Gastrocnemius medialis (tissue), 4 donors: ENCODE measurements around the gene C14orf180.

ENCODE experiments used
- CTCF ChIP-seq, 5 experiments: fragments of 450-650 bp in 3 of 5; fragments of 200-600 bp in 2 of 5; sonication (generic) in 2 of 5; IDR thresholded peaks in 4 of 5; conservative IDR thresholded peaks in 1 of 5; 1 replicate in 4 of 5; 2 replicates in 1 of 5; pipeline ENCODE4 v1.5.1; 2016 to 2019; ENCODE audit warnings: antibody characterized with exemption in 5 of 5, mild to moderate bottlenecking in 3 of 5, moderate library complexity in 3 of 5
- POLR2A ChIP-seq, 2 donors: fragments of 450-650 bp; IDR thresholded peaks; one replicate each; pipeline ENCODE4 v1.6.1; 2017; ENCODE audit warnings: antibody characterized with exemption in 2 of 2, mild to moderate bottlenecking in 2 of 2, moderate library complexity in 2 of 2

GRCh38 chr14:104548802-104549535 lies 30.6 kb upstream of the C14orf180 start:
- TF ChIP-seq CTCF (IDR thresholded peaks at IDR 0.05 in 4 of 5, conservative IDR thresholded peaks at IDR 0.05 in 1 of 5) = no peak
- no peak for TF ChIP-seq POLR2A (IDR thresholded peaks at IDR 0.05)
